Measurements from ENCODE around the gene PDE4C.

The PDE4C gene

DNA sequence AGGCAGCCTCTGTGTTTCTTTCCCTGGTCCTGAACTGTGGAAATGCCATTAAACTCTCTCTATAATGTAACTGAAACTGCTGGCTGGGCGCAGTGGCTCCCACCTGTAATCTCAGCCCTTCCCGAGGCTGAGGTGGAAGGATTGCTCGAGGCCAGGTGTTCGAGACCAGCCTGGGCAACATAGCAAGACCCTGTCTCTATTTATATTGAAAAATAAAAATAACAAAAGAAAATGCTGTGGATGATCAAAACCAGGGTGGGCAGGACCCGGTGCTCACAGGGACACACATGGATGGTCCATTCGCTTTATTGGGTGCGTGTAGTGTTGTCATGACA is 29.8 kb downstream of the PDE4C start:
- DNase-seq = no peak

- no peak for DNase-seq
These were observed 31.5 kb downstream of the PDE4C start for GRCh38 chr19:18194554-18195238.

DNA sequence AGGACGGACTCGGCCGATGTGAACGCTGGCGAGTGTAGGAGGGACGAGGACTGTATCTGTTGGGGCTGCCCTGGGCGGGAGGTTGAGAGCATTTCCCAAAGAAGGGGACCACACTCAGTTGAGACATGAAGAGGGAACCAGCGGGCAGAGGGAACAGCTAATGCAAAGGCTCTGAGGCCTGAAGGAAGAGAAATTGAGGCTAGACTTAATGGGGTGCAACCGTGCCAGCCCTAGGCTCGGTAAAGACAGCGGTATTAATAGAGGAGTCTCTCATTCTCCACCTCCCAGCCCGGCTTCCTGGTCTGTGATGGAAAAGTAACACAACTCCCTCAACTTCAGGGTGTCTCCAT is 32.1 kb downstream of the PDE4C start:
- DNase-seq = no peak

- DNase-seq = no peak
These were observed 32.7 kb downstream of the PDE4C start for GRCh38 chr19:18193388-18194180.

- peak; percentile 99 for DNase-seq
These were observed 33.4 kb downstream of the PDE4C start, which contains the start of gene MPV17L2 for GRCh38 chr19:18192673-18193387. Gene MPV17L2 (plus strand): TSS chr19:18193218. CDS start chr19:18193282, 64 bp downstream.

- no peak for DNase-seq
These were observed 34.6 kb downstream of the PDE4C start for GRCh38 chr19:18191640-18192062.

DNA sequence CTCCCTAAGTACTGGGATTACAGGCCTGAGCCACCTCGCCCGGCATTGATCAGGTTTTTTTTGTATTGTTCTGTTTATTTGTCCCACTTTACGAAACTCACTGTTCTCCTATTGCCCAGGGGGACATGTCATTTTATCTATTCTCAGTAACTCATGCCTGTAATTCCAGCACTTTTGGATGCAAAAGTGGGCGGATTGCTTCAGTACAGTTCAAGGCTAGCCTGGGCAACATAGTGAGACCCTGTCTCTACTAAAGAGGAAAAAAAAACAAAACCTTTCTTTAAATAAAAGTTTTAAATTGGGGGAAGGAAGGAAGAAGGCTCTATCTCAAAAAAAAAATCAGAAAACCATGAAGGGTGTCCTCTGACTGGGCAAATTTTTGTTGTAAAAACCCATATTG is 36.0 kb downstream of the PDE4C start:
- DNase-seq = no peak

GRCh38 chr19:18185538-18185937 is 40.7 kb downstream of the PDE4C start:
- DNase-seq = no peak

GRCh38 chr19:18183529-18183928 is 42.7 kb downstream of the PDE4C start:
- DNase-seq = no peak

DNA sequence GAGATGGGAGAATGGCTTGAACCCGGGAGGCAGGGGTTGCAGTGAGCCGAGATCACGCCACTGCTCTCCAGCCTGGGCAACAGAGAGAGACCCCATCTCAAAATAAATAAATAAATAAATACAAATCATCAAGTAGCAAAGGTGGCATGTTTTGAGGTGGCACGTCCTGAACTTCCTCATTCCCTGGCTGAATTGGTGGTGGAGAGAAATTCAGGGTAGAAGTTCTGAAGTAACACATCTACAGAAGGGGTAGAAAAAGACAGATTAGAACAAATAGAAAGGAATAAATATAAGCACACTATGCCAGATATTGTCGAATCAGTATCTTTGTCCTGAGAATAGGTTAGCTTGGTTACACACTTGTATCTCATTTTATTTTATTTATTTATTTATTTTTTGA is 46.3 kb downstream of the PDE4C start:
- DNase-seq = no peak

GRCh38 chr19:18176367-18177310 is 49.6 kb downstream of the PDE4C start:
- DNase-seq = no peak

- DNase-seq = no peak
These were observed 51.3 kb downstream of the PDE4C start for GRCh38 chr19:18174983-18175382.

All from SHP77 treated with DMSO at 0.1 percent for 48 hours (cell line).